Transverse colon (tissue), 4 donors: ENCODE data around the gene SLC25A17. TPM values are rescaled to one million over a fixed set of nuclear protein-coding genes. Genes with fewer than 3 reads are reported as not detected.
A peak's percentile ranks its signal among the peaks of the same experiment; 100 is the strongest.

Experiments
- DNase-seq: peaks from one replicate; pipeline ENCODE4 v3.0.0-alpha.2; 2019
- H3K27ac ChIP-seq, 4 donors: fragments of 200-600 bp; sonication (generic); 2 replicates each; pipeline ENCODE4 v1.5.1; 2016 to 2018; ENCODE audit warnings: inconsistent platforms in 4 of 4
- H3K27me3 ChIP-seq: fragments of 200-600 bp; sonication (generic); 2 replicates; pipeline ENCODE4 v1.5.1; 2017; ENCODE audit warnings: inconsistent platforms
- H3K36me3 ChIP-seq, 4 donors: fragments of 200-600 bp; sonication (generic); 2 replicates each; pipeline ENCODE4 v1.5.1; 2017 to 2019; ENCODE audit warnings: inconsistent platforms in 4 of 4
- H3K4me1 ChIP-seq, 4 donors: fragments of 200-600 bp; sonication (generic); 2 replicates each; pipeline ENCODE4 v1.5.1; 2017 to 2020; ENCODE audit warnings: inconsistent platforms in 4 of 4
- H3K4me3 ChIP-seq, 4 donors: fragments of 200-600 bp; sonication (generic); 1 replicate in 1 of 4; 2 replicates in 3 of 4; pipeline versions ENCODE4 v1.5.1 to v1.6.1; 2017 to 2019; ENCODE audit warnings: inconsistent platforms in 4 of 4
- H3K9me3 ChIP-seq, 2 donors: fragments of 200-600 bp; sonication (generic); 2 replicates each; pipeline ENCODE4 v1.5.1; 2017 to 2019; ENCODE audit warnings: inconsistent platforms in 2 of 2
- EP300 ChIP-seq: sonication (generic); formaldehyde crosslinking; IDR thresholded peaks from one replicate; pipeline ENCODE4 v1.6.1; 2017; ENCODE audit warnings: antibody characterized with exemption, low read depth
- POLR2A ChIP-seq: fragments of 450-650 bp; IDR thresholded peaks from one replicate; pipeline ENCODE4 v1.6.1; 2016; ENCODE audit warnings: antibody characterized with exemption, mild to moderate bottlenecking, moderate library complexity
- POLR2AphosphoS5 ChIP-seq, 3 donors: sonication (generic); formaldehyde crosslinking; IDR thresholded peaks; one replicate each; pipeline ENCODE4 v1.6.1; 2016; ENCODE audit warnings: antibody characterized with exemption in 3 of 3
- WGBS, 2 donors: methylation state at CpG; one replicate each; pipeline ENCODE4 v1.1.5; 2018; ENCODE audit warnings: low coverage in 1 of 2; 5-methylcytosine and 5-hydroxymethylcytosine counted together
- in situ Hi-C, 4 donors: fragments of 200-750 bp; cut with MboI; loops; one replicate each; pipeline versions ENCODE4 v1.15.0 to v1.15.1; 2017; ENCODE audit warnings: low sequenced_read_pairs in 3 of 4, low pct_ligation_motif_present in 1 of 4, low pct_unique_long_range_greater_than_20kb in 1 of 4
- intact Hi-C: fragments of 100-400 bp; cut with DNase I; formaldehyde crosslinking; loops from one replicate; pipeline ENCODE4 v1.15.1; 2023; ENCODE audit warnings: low total_unique reads
- total RNA-seq, 4 donors: library from RNA; depleted of rRNA; stranded (reverse); fragments of >200 nt; gene quantifications; one replicate each; pipeline ENCODE4 v1.1.0, GENCODE V29; 2016
- TF ChIP-seq, protein P1 (sequence below), 5 experiments: fragments of 200-600 bp in 3 of 5; fragments of 450-650 bp in 2 of 5; sonication (generic) in 3 of 5; IDR thresholded peaks; 1 replicate in 2 of 5; 2 replicates in 3 of 5; pipeline ENCODE4 v1.5.1; 2016 to 2017; ENCODE audit warnings: antibody characterized with exemption in 5 of 5, inconsistent platforms in 3 of 5, mild to moderate bottlenecking in 2 of 5, moderate library complexity in 1 of 5

SLC25A17 gene
- total RNA-seq, 4 donors from 2014 or later: 8.0 to 20.2 (median 12.5) TPM

DNA sequence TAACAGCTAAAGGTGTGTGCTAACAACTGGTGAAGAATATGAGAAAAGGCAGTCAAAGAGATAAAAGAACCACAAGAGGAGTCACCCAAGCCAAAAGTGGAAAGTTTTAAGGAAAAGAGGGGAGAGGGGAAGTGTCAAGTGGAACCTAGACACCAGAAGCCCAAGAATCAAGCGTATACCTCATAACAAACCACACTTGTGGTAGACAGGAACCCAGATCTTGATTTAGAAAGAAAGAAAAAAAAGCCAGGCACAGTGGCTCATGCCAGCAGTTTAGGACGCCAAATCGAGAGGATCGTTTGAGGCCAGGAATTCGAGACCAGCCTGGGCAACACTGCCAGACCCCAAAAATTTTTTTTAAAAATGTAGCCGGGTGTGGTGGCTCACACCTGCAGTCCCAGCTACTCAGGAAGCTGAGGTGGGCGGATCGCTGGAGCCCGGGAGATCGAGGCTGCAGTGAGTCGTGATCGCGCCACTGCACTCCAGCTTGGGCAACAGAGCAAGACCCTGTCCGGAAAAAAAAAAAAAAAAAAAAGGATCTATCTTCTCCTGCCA, 877 bp downstream of the SLC25A17 start:
- Histone ChIP-seq H3K4me3 (peak overlapping the region; percentile 67 to 97 (median 81)), H3K9me3 (no peaks in the 10 kb centered on the region), H3K27me3 (no peaks in the 10 kb centered on the region), H3K4me1 (peaks cover 10 to 24% (median 22%) of the 10 kb centered on the region in 4 donors), H3K27ac (peak overlapping the region in 1 of 4 donors; percentile 88), H3K36me3 (peaks cover 0 to 3% (median 0%) of the 10 kb centered on the region in 4 donors)
- TF ChIP-seq, protein P1, sequence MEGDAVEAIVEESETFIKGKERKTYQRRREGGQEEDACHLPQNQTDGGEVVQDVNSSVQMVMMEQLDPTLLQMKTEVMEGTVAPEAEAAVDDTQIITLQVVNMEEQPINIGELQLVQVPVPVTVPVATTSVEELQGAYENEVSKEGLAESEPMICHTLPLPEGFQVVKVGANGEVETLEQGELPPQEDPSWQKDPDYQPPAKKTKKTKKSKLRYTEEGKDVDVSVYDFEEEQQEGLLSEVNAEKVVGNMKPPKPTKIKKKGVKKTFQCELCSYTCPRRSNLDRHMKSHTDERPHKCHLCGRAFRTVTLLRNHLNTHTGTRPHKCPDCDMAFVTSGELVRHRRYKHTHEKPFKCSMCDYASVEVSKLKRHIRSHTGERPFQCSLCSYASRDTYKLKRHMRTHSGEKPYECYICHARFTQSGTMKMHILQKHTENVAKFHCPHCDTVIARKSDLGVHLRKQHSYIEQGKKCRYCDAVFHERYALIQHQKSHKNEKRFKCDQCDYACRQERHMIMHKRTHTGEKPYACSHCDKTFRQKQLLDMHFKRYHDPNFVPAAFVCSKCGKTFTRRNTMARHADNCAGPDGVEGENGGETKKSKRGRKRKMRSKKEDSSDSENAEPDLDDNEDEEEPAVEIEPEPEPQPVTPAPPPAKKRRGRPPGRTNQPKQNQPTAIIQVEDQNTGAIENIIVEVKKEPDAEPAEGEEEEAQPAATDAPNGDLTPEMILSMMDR (IDR thresholded peaks at IDR 0.05): no peak
- no peak for TF ChIP-seq POLR2AphosphoS5 (IDR thresholded peaks at IDR 0.05)
- TF ChIP-seq EP300: no peak
- no peak for TF ChIP-seq POLR2A
- WGBS, 2 donors: 25 to 31% methylated on average over 8 to 14 of the region's 14 CpGs
- DNase-seq: no peak
- in situ Hi-C loops (no loop called here), intact Hi-C loops (no loop called here)

DNA sequence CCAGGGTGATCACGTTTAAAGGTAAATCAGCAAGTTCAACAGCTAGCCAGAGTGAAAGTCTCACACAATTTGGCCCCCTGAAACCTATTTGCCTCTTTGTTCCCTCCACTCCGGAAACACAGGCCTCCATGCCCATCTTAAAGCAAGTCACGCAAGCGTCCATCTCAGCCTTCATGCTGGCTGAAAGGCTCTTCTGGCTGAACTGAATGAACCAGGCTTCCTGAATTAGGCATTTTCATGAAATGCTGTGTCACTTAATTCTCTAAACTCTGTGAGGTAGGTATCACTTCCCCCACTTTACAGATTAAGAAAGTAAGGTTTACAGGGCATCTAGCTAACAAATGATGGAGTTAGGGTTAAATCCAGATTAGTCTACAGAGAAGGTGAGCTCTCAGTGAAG, 1.4 kb downstream of the SLC25A17 start:
- WGBS, 2 donors: 81% methylated on average over 4 of the region's 4 CpGs; no CpG with 5 or more reads in 1 of the 2 donors
- no peaks in the 10 kb centered on the region for H3K27me3 ChIP-seq

DNA sequence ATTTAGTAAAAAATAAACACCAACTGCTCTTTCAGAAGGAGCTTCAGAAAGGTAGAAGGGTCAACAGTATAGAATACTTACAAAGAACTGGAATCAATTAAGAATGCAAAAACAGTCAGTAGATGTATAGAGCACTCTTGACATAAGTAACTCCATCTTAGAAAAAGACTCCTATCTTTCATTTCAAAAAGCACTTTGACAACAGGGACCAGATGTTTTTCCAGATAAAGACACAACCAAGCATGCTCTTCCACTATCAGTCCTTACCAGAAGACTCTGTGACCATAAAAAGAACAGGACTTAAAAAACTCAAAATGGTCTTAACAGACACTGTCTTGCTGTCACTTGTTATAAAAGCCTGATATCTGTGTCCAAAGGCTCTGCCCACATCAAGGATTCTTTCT, 5.2 kb downstream of the SLC25A17 start:
- H3K4me1 ChIP-seq: peaks cover 7 to 17% (median 15%) of the 10 kb centered on the region in 4 donors
- H3K36me3 ChIP-seq: no peaks in the 10 kb centered on the region
- H3K27me3 ChIP-seq: no peaks in the 10 kb centered on the region
- no peak overlapping the region for H3K27ac ChIP-seq
- intact Hi-C loops (no loop called here), in situ Hi-C loops (no loop called here)
- H3K9me3 ChIP-seq: no peaks in the 10 kb centered on the region
- no peak overlapping the region for H3K4me3 ChIP-seq
- no peak for DNase-seq
- TF ChIP-seq POLR2AphosphoS5 (IDR thresholded peaks at IDR 0.05): no peak
- no peak for TF ChIP-seq POLR2A

More for the DNA sequence above, 1.4 kb downstream of the SLC25A17 start:
- Histone ChIP-seq H3K36me3 (no peaks in the 10 kb centered on the region), H3K4me3 (no peak overlapping the region), H3K4me1 (peaks cover 10 to 24% (median 22%) of the 10 kb centered on the region in 4 donors), H3K27ac (no peak overlapping the region), H3K9me3 (no peaks in the 10 kb centered on the region)
- intact Hi-C loops: no loop called here
- in situ Hi-C loops: no loop called here
- TF ChIP-seq POLR2A (no peak), EP300 (no peak), POLR2AphosphoS5 (IDR thresholded peaks at IDR 0.05) (no peak)
- TF ChIP-seq, protein P1 (IDR thresholded peaks at IDR 0.05): no peak
- no peak for DNase-seq

DNA sequence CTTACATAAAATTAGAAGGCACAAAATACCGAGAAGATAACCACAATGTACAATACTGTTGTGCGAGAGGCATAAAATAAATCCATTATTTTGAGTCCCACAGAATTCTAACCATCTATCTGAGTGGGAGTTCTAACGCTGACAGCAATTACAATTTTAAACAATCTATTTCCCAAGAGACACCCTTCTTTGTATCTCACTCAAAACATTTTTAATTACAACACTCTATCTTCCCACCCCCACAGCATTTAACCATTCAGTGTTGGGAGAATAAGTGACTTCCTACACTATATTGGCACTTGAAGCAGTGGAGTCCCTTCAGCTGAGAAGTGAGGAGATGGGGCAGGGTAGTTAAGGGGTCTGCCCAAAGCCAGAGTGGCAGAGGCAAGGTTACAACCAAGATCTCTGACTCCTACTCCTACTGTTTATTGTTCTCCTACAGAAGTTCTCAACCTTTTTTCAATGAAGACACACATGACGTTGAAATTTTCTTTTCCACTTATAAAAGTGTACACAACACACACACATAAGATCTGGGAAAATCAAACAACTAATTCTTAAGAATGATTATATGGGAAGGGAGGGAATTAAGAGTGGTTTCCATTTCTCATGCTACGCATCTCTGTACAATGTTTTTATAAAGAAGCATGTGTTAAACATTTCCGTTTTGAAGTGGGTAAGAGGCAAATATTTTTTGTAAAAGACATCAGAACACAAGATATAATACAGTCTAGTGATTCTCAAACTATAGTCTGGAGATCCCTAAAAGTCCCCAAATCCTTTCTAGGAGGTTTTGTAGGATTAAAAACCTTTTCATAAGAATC, 10.9 kb downstream of the SLC25A17 start:
- in situ Hi-C loops (no loop called here), intact Hi-C loops (no loop called here)
- Histone ChIP-seq H3K9me3 (no peaks in the 10 kb centered on the region), H3K36me3 (no peaks in the 10 kb centered on the region), H3K27ac (no peak overlapping the region), H3K27me3 (no peaks in the 10 kb centered on the region), H3K4me3 (no peak overlapping the region), H3K4me1 (no peaks in the 10 kb centered on the region)
- 63 to 71% methylated on average over 4 to 6 of the region's 6 CpGs for WGBS, 2 donors
- TF ChIP-seq EP300: no peak
- TF ChIP-seq, protein P1 (IDR thresholded peaks at IDR 0.05): no peak
- TF ChIP-seq POLR2A: no peak
- no peak for TF ChIP-seq POLR2AphosphoS5 (IDR thresholded peaks at IDR 0.05)
- no peak for DNase-seq
